ENCODE measurements around the gene RABGGTA.
A peak's percentile ranks its signal among the peaks of the same experiment; 100 is the strongest.
"Not testable (repeated sequence)": the region's sequence is repeated elsewhere in the genome, so short reads cannot be mapped to it uniquely, and the experiment has no call there.

The RABGGTA gene

DNA sequence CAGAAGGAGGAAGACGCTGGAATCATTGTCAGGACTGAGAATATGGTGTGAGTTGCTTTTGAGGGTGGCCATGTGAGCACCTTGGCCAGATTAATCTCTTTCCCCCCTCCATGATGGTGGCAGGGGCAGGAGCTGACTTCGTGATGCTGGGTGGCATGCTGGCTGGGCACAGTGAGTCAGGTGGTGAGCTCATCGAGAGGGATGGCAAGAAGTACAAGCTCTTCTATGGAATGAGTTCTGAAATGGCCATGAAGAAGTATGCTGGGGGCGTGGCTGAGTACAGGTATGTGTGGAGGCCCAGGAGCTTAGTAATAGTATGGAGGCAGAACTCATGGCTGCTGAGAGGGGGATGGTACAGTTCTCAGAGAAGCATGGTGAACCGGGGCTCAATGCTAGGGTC, 33.3 kb downstream of the RABGGTA start:
- DNase-seq = peak; percentile 22

DNA sequence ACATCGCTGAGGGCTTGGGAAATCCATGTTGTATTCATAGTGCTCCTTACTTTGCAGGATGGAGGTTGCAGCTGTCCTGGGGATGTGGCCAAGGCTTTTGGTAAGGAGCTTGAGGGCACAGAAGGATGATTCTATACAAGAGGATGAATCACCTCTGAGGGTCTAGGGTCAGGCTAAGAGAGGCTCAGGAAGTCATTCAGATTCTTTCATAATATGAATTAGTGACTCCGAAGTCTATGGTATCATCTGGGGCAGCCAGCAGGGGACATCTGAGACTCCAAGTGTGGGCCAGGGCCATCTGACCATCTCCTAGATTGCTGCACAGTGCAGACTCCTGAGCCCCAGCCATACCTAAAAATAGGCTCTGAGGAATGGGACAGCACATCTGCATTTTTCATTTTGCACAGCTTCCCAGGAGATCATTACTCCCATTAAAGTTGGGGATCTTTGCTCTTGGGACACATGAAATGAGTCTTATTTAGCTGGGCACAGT, 33.9 kb downstream of the RABGGTA start:
- no peak for DNase-seq

DNA sequence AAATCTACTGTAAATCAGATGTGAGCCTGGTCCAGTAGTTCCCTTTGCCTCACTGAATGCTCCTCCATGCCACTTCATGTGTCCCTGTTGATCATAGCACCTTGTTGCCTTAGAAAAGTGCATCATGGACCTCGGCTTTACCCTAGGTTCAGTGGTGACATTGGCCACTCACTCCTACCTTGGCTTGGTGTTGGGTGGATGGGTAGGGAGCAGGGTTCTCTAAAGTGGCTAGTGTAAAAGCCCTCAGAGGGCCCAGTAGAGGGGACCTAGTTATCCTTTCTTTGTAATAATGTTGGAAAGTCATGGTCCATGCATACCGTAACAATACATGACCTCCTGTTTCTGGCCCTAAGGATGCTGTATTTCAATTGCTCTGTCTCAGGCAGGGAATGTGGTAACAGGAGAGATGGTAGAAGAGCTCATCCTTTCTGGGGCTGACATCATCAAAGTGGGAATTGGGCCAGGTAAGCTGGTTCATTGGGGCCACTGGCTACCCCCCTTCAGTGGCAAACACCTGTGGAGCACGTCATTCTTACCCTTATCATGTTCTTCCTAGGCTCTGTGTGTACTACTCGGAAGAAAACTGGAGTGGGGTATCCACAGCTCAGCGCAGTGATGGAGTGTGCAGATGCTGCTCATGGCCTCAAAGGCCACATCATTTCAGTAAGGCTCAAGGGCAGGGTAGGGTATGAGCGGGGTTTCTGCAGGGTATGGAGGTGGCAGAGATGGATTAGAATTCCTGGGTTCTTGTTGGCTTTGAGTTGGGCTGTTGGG, 34.5 kb downstream of the RABGGTA start:
- DNase-seq = no peak

DNA sequence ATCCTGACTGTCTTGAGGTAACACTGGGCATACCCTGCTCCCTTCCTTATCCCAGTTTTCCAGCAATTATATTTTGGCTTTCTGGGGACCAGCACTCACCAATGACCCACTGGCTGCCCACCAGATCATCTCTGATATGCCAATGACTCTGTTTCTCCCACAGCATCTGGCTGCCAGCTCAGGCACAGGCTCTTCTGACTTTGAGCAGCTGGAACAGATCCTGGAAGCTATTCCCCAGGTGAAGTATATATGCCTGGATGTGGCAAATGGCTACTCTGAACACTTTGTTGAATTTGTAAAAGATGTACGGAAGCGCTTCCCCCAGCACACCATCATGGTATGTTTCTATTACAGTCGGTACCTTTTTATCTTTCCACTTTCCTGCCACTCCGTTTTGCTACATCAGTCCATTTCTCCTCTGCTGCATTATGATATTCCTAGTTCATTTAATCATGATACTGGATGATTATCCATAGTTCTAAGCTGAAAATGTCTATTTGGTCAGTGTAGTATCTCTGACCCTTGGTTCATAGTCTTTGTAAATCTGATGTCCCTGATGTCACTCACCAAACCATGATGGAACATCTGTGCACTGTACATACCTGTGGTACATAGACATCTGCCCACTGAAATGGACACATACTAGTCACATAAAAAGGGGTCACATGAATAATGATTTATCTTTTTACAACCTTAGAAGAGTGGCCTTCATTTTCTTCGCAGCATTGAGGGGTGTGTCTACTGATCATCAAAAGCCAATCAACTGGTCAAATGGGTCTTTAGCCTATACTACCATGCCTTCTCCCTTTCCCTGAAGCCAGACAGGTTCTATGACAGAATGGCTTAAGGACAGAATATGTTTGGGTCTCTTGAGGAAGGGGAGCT, 35.4 kb downstream of the RABGGTA start:
- no peak for DNase-seq

GRCh38 chr14:24234095-24235005, 37.0 kb downstream of the RABGGTA start:
- DNase-seq = no peak

DNA sequence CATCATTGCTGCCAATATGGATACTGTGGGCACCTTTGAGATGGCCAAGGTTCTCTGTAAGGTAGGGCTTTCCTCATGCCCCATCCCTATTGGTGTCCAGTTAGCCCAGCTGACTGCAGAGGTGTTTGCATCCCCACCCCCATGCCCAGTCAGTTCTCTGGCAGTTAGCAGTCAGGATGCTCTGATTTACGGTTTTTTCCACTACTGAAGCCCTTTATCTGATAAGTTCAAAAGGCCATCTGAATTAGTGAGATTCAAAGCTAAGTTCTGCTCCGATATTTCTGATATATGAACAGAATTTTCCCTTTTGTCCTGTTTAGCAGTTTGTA, 37.9 kb downstream of the RABGGTA start:
- peak; percentile 34 for DNase-seq

- DNase-seq = peak; percentile 22
Measured at GRCh38 chr14:24232645-24233537, 38.5 kb downstream of the RABGGTA start, which contains the start of gene GMPR2. Gene GMPR2 (plus strand): TSS chr14:24232929. CDS start chr14:24233254, 325 bp downstream.

GRCh38 chr14:24232121-24232644, 39.2 kb downstream of the RABGGTA start, which contains the start of gene NEDD8:
Gene NEDD8 (minus strand): TSS chr14:24232367. CDS start chr14:24232267, 100 bp downstream.
- DNase-seq = peak; percentile 96

- DNase-seq = peak; percentile 46
Measured at GRCh38 chr14:24231263-24232120, 39.9 kb downstream of the RABGGTA start.

DNA sequence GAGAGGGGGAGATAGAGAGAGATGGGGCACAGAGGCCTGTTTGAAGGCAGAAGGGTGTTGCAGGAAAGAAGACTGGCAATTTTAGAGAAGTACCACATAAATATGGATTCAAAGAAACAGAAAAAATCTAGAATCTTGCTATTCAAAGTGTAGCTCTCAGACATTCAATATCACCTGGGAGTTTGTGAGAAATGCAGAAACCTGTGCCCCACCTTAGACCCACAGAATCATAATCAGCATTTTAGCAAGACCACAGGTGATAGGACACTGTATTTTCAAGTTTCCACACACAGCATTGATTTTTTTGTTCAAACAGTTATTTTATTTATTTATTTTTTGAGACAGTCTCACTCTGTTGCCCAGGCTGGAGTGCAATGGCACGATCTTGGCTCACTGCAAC, 42.5 kb downstream of the RABGGTA start:
- no peak for DNase-seq

- DNase-seq = no peak
Measured at GRCh38 chr14:24226473-24226872, 44.9 kb downstream of the RABGGTA start.

DNA sequence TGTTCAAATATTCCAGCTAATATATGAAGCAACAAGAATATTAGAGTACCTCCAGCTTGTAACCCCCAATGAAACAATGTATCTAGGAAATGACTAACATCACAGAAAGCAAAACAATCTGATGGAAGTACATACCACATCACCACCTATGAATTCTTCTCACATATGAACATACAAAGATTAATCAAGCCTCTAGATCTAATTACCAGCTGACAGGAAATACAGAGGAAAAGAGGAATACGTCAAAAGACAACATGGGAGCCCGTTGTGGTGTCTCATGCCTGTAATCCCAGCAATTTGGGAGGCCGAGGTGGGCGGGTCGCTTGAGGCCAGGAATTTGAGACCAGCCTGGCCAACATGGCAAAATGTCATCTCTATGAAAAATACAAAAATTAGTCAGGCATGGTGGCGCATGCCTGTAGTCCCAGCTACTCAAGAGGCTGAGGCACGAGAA, 46.8 kb downstream of the RABGGTA start:
- DNase-seq = no peak

GRCh38 chr14:24222987-24223386, 48.4 kb downstream of the RABGGTA start:
- not testable (repeated sequence) for DNase-seq

DNA sequence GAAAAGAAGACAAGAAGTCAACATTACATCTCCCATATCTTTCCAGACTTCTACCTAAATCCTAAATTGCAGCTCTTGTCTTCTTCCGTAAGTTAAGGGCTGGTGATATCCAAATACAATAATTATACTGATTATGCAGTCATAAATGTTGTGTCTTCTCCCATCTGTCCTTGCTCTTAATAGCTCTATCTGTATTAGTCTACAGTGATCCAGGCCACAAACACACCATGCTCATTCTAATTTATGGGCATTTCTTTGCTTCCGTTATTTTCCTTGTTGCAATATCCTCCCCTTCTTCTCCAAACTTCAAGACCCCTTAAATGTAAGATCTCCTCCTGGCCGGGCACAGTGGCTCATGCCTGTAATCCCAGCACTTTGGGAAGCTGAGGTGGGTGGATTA, 51.9 kb downstream of the RABGGTA start:
- DNase-seq = no peak

- DNase-seq = no peak
Measured at GRCh38 chr14:24219080-24219479, 52.3 kb downstream of the RABGGTA start.

DNA sequence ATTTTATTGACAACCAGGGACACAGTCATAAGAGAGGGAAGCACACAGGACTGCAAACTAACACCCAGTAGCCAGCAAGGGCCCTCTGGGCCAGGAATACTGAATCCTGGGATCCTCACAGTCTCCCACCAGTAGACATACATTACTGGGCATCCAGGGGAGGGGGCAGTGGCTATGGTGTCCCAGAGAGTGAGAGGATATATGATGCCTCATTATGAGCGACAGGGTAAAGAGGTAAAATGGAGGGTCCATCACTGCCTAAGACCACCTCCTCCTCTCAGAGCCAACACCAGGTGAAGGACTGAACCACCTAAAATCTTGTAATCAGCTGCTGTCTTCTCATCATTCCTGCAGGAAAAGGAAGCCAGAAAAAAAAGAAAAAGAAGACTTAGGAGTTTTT, 54.5 kb downstream of the RABGGTA start:
- not testable (repeated sequence) for DNase-seq

DNA sequence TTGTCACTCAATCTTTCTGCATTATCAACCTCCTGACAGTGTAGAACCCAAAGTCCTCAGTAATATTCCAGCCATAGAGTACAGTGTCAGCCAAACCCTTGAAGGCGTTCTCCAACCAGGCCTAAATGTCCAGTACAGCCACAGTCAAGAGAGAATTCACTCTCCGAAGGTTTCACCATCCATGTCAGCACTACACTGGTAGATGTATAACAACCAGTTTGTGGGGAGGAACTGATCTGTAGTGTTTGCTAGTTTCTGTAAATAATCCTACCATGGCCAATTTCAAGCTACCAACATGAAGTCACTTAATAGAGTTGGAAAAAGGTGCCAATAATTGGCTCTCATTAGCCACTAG, 55.1 kb downstream of the RABGGTA start:
- DNase-seq = no peak
